ENCODE data around the gene CCDC73.
A peak's percentile ranks its signal among the peaks of the same experiment; 100 is the strongest.

CCDC73 gene

GRCh38 chr11:32586576-32587190, 207.8 kb downstream of the CCDC73 start:
- TF ChIP-seq CTCF (IDR thresholded peaks at IDR 0.05; ENCODE audit: borderline replicate concordance, insufficient read depth, low read depth, low read length), result peak; percentile 28; the same call in 1 of the 2 replicates
- no peak overlapping the region for H3K4me3 ChIP-seq (ENCODE audit: low read depth, low read length)

GRCh38 chr11:32584921-32585320, 209.5 kb downstream of the CCDC73 start:
- peak overlapping the region; percentile 91 for H3K4me3 ChIP-seq (ENCODE audit: low read depth, low read length)
- no peak for TF ChIP-seq CTCF (IDR thresholded peaks at IDR 0.05; ENCODE audit: borderline replicate concordance, insufficient read depth, low read depth, low read length)

GRCh38 chr11:32583459-32584271, 210.8 kb downstream of the CCDC73 start, which contains the start of gene EIF3M:
EIF3M (plus strand) TSS chr11:32583831; CDS start chr11:32583888, 57 bp downstream.
- TF ChIP-seq CTCF (IDR thresholded peaks at IDR 0.05; ENCODE audit: borderline replicate concordance, insufficient read depth, low read depth, low read length), result no peak
- peak within 1 kb of the TSS; percentile 91 for H3K4me3 ChIP-seq (ENCODE audit: low read depth, low read length)

- H3K4me3 ChIP-seq (ENCODE audit: low read depth, low read length), result no peak overlapping the region
- TF ChIP-seq CTCF (IDR thresholded peaks at IDR 0.05; ENCODE audit: borderline replicate concordance, insufficient read depth, low read depth, low read length), result no peak
These were observed 212.9 kb downstream of the CCDC73 start for GRCh38 chr11:32581556-32581955.

- no peak for TF ChIP-seq CTCF (IDR thresholded peaks at IDR 0.05; ENCODE audit: borderline replicate concordance, insufficient read depth, low read depth, low read length)
- H3K4me3 ChIP-seq (ENCODE audit: low read depth, low read length), result no peak overlapping the region
These were observed 213.5 kb downstream of the CCDC73 start for GRCh38 chr11:32580967-32581366.

- H3K4me3 ChIP-seq (ENCODE audit: low read depth, low read length), result no peak overlapping the region
- TF ChIP-seq CTCF (IDR thresholded peaks at IDR 0.05; ENCODE audit: borderline replicate concordance, insufficient read depth, low read depth, low read length), result no peak
These were observed 218.0 kb downstream of the CCDC73 start for GRCh38 chr11:32576456-32576855.

GRCh38 chr11:32575070-32575469, 219.4 kb downstream of the CCDC73 start:
- no peak for TF ChIP-seq CTCF (IDR thresholded peaks at IDR 0.05; ENCODE audit: borderline replicate concordance, insufficient read depth, low read depth, low read length)
- H3K4me3 ChIP-seq (ENCODE audit: low read depth, low read length), result no peak overlapping the region
